Stimulated activated CD4-positive, alpha-beta T cell treated with anti-CD3 and anti-CD28 coated beads, TNF-alpha, amount 100 ng/mL, for 1 hour (primary cell): ENCODE results near the gene RC3H2.

Source experiments
- DNase-seq, 3 donors: peaks; one replicate each; pipeline ENCODE4 v3.0.0-alpha.2; 2020; ENCODE audit warnings: low read depth in 3 of 3, low spot score in 1 of 3

Gene RC3H2

DNA sequence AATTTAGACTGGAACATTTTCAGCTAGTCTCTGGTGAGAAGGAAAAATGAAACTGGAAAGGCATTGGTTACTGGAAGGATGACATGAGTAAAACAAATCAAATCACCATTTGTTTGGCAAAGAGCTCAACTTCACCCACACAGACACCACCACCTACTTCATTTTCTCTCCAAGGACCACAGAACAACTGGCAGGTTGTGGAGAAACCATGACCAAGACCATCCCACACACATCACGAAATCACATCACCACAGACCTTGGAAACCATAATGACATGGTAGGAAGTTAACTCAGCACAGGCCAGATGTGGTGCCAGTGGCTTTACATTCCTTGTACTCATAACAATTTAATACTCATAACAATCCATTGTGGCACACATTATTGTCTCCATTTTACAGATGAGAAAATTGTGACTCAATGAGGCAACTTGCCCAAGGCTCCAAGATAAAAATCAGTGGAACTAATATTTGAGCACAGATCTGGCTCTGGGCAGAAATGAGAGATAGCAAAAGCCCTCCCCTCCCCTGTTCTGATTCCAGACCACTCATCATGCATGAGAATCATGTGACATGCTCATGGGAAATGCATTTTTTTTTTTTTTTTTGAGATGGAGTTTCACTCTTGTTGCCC is 97.8 kb downstream of the RC3H2 start:
- DNase-seq: no peak

DNA sequence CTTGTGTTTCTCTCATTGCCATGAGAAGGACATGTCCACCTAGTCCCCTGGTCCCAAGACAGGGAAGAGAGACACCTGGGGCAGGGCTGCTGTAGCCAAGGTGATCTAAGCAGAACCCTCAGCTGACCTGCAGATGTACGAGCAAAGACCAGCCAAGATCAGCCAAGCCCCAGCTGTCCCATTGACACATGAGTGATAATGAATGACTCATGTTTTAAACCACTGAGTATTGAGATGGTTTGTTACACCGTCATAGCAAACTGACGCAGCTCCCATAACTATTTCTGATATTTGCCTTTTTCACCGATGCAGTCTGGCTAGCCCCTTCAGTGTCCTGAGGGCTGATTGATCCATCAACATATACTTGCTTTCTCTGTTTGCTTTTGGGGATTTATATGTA is 98.5 kb downstream of the RC3H2 start:
- DNase-seq: no peak

DNA sequence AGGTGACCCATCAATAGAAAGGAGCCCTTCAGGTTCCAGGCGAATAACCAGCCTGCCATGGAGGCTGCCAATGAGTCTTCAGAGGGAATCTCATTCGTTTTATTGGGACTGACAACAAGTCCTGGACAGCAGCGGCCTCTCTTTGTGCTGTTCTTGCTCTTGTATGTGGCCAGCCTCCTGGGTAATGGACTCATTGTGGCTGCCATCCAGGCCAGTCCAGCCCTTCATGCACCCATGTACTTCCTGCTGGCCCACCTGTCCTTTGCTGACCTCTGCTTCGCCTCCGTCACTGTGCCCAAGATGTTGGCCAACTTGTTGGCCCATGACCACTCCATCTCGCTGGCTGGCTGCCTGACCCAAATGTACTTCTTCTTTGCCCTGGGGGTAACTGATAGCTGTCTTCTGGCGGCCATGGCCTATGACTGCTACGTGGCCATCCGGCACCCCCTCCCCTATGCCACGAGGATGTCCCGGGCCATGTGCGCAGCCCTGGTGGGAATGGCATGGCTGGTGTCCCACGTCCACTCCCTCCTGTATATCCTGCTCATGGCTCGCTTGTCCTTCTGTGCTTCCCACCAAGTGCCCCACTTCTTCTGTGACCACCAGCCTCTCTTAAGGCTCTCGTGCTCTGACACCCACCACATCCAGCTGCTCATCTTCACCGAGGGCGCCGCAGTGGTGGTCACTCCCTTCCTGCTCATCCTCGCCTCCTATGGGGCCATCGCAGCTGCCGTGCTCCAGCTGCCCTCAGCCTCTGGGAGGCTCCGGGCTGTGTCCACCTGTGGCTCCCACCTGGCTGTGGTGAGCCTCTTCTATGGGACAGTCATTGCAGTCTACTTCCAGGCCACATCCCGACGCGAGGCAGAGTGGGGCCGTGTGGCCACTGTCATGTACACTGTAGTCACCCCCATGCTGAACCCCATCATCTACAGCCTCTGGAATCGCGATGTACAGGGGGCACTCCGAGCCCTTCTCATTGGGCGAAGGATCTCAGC is 104.8 kb downstream of the RC3H2 start, which contains the start of gene OR1K1:
Gene OR1K1 (plus strand): TSS at position 58 of the 995 bp plus-strand sequence. CDS start 0 bp downstream, at position 58.
- DNase-seq: no peak

DNA sequence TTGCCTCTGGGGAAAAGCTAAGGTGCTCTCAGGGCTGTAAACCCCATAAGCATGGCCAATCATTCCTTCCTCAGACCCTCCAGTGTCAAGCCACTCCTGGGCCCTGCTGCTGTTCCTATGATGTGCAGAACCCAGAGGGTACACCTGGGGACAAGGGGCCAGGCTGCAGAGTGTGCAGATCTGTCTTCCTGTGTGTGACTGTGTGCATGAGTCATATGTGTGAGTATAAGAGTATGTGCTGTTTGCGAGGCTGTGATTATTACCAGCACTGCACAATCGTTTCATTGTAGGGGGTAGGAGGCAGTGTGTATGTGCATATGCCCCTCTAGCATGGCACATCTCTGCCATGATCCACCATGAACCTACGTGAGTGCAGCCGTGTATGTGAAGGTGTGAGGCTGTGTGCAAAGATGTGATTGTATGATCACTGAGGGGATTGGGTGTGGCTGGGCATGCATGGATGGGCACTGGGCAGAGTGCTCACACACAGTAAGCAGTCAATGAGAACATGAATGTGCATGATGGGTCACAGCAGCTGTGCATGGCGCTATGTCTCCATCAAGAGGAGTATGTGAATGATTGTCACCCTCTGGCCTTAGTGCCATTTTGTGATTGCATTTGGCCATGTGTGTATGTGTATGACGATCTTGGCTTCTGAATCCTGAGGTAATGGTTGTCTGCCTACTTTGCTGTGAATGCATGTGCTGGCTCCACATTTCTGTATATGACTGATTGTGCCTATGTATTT is 107.7 kb downstream of the RC3H2 start:
- DNase-seq: no peak
